ENCODE data around the gene PIH1D1. TPM values are rescaled to one million over a fixed set of nuclear protein-coding genes. Genes with fewer than 3 reads are reported as not detected.

Gene PIH1D1
- total RNA-seq, 4 donors from 2014 or later, result 82.0 to 124 (median 104) TPM

DNA sequence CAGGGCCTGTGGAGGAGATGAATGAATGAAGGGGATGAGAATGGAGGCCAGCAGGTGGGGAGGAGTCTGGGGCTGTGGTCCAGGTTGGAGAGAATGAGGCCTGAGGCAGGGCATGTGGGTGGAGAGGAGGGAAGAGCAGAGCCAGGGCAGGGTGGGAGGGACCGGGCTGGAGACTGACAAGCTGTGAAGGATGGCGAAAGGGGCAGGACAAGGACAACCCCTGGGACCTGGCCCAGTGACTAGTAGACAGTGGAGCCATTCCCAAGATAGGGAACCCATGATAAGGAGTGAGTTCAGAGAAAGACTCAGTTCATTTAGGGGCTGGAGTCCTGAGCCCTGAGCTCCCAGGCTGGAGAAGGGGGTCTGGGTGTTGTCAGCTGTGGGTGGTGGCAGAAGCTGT is 31.4 kb downstream of the PIH1D1 start:
- H3K9me3 ChIP-seq, result no peaks in the 10 kb centered on the region
- peaks cover 31% of the 10 kb centered on the region for H3K4me1 ChIP-seq
- 71% methylated on average over 2 of the region's 2 CpGs for WGBS
- no peaks in the 10 kb centered on the region for H3K36me3 ChIP-seq
- no peak for DNase-seq (ENCODE audit: low spot score in 2 of 2)
- no peak for TF ChIP-seq EP300 (IDR thresholded peaks at IDR 0.05)
- TF ChIP-seq POLR2AphosphoS5 (IDR thresholded peaks at IDR 0.05), result no peak
- TF ChIP-seq POLR2A (IDR thresholded peaks at IDR 0.05), result no peak
- TF ChIP-seq, protein P1, sequence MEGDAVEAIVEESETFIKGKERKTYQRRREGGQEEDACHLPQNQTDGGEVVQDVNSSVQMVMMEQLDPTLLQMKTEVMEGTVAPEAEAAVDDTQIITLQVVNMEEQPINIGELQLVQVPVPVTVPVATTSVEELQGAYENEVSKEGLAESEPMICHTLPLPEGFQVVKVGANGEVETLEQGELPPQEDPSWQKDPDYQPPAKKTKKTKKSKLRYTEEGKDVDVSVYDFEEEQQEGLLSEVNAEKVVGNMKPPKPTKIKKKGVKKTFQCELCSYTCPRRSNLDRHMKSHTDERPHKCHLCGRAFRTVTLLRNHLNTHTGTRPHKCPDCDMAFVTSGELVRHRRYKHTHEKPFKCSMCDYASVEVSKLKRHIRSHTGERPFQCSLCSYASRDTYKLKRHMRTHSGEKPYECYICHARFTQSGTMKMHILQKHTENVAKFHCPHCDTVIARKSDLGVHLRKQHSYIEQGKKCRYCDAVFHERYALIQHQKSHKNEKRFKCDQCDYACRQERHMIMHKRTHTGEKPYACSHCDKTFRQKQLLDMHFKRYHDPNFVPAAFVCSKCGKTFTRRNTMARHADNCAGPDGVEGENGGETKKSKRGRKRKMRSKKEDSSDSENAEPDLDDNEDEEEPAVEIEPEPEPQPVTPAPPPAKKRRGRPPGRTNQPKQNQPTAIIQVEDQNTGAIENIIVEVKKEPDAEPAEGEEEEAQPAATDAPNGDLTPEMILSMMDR (IDR thresholded peaks at IDR 0.05), result no peak
- no peak overlapping the region for H3K27ac ChIP-seq
- peaks cover 94% of the 10 kb centered on the region for H3K27me3 ChIP-seq
- H3K4me3 ChIP-seq, result no peak overlapping the region

DNA sequence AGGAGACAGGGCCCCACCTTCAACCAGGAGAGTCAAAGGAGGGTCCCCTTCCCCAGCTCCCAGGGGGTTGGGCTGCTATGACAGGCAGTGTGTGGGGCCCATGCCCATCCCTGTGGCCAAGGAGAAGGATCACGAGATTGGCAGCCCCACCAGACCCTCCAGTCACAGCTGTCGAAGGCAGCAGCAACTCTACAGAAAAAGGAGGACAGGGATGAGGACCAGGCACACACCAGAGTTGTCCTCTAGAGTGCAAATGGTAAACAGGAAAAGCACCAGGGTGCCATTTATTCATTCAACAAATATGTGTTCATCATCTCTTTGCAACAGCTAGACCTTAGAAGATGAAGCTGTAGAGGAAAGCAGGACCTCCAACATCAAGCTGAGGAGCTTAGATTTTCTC is 32.4 kb downstream of the PIH1D1 start:
- no peak for TF ChIP-seq POLR2AphosphoS5 (IDR thresholded peaks at IDR 0.05)
- TF ChIP-seq, protein P1 (IDR thresholded peaks at IDR 0.05), result no peak
- TF ChIP-seq POLR2A (IDR thresholded peaks at IDR 0.05), result no peak
- no peak for TF ChIP-seq EP300 (IDR thresholded peaks at IDR 0.05)
- Histone ChIP-seq H3K27me3 (peaks cover 88% of the 10 kb centered on the region), H3K27ac (no peak overlapping the region), H3K4me1 (peaks cover 31% of the 10 kb centered on the region), H3K9me3 (no peaks in the 10 kb centered on the region), H3K36me3 (no peaks in the 10 kb centered on the region), H3K4me3 (no peak overlapping the region)
- WGBS, result 75% methylated on average over 2 of the region's 2 CpGs
- DNase-seq (ENCODE audit: low spot score in 2 of 2), result no peak

DNA sequence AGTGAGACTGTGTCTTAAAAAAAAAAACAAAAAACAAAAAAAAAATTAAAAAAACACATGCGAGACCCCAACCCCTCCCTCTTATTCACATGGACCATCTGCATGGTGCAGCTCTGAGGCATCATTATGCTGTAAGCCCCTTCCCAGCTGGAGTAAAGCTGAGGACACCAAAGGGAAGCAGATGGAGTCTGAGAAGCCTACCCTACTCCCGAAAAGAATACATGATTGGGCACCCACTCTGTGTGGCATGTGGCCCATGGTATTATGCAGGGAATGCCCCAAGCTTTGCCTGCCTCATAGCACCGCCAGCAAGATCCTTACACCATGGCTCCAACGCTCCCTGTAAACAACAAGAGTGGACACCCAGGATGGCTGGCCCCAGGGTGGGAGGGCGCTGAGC is 33.1 kb downstream of the PIH1D1 start:
- H3K9me3 ChIP-seq, result no peaks in the 10 kb centered on the region
- DNase-seq (ENCODE audit: low spot score in 2 of 2), result no peak
- WGBS, result 89% methylated on average over 5 of the region's 5 CpGs
- no peaks in the 10 kb centered on the region for H3K36me3 ChIP-seq
- H3K27ac ChIP-seq, result no peak overlapping the region
- H3K27me3 ChIP-seq, result peaks cover 82% of the 10 kb centered on the region
- TF ChIP-seq POLR2A (IDR thresholded peaks at IDR 0.05) (no peak), POLR2AphosphoS5 (IDR thresholded peaks at IDR 0.05) (no peak), EP300 (IDR thresholded peaks at IDR 0.05) (no peak)
- TF ChIP-seq, protein P1 (IDR thresholded peaks at IDR 0.05), result no peak
- peaks cover 27% of the 10 kb centered on the region for H3K4me1 ChIP-seq
- no peak overlapping the region for H3K4me3 ChIP-seq

DNA sequence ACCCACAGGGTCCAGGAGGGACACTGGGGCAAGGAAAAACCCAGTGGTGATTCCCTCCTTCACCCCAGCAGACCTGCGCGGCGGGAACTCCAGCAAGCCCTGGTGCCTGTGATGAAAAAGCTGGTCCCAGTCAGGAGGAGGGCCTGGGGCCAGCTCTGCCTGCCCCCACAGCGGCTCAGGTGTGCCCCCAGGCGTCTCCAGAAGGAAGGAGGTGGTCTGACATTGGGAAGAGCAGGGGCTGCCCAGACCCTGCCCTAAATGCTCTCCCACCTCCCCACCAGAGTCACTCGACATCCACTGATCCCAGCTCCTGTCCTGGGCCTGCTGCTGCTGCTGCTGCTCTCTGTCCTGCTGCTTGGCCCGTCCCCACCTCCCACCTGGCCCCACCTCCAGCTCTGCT is 34.5 kb downstream of the PIH1D1 start:
- DNase-seq (ENCODE audit: low spot score in 2 of 2), result no peak
- Histone ChIP-seq H3K36me3 (no peaks in the 10 kb centered on the region), H3K4me1 (peaks cover 12% of the 10 kb centered on the region), H3K27ac (no peak overlapping the region), H3K27me3 (peaks cover 67% of the 10 kb centered on the region), H3K9me3 (no peaks in the 10 kb centered on the region), H3K4me3 (no peak overlapping the region)
- WGBS, result 68% methylated on average over 2 of the region's 7 CpGs
- TF ChIP-seq, protein P1 (IDR thresholded peaks at IDR 0.05), result no peak
- TF ChIP-seq POLR2AphosphoS5 (IDR thresholded peaks at IDR 0.05) (no peak), EP300 (IDR thresholded peaks at IDR 0.05) (no peak)

DNA sequence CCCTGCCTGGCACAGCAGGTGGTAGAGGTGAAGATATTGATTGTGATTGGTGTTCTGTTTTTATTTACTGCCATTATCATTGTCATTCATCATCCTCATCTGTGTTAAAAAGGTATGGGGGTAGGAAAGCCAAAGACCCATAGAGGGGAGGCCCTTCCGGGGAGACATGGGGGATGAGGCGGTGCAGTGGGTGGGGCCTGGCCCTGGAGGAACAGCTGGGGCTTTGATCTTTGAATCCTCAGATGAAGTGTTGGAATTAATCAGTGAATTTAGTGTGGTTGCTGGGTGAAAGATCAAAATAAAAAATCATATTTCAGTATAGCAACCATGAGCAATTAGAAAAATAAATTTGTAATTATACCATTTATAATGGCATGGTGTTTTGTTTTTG is 35.8 kb downstream of the PIH1D1 start:
- no peak for TF ChIP-seq POLR2A (IDR thresholded peaks at IDR 0.05)
- no peak for TF ChIP-seq EP300 (IDR thresholded peaks at IDR 0.05)
- TF ChIP-seq POLR2AphosphoS5 (IDR thresholded peaks at IDR 0.05), result no peak
- TF ChIP-seq, protein P1 (IDR thresholded peaks at IDR 0.05), result no peak
- no peak for DNase-seq (ENCODE audit: low spot score in 2 of 2)
- H3K4me1 ChIP-seq, result peaks cover 2% of the 10 kb centered on the region
- H3K9me3 ChIP-seq, result no peaks in the 10 kb centered on the region
- H3K27ac ChIP-seq, result no peak overlapping the region
- 64% methylated on average over 2 of the region's 2 CpGs for WGBS
- H3K36me3 ChIP-seq, result no peaks in the 10 kb centered on the region
- no peak overlapping the region for H3K4me3 ChIP-seq
- peaks cover 55% of the 10 kb centered on the region for H3K27me3 ChIP-seq

Data from suprapubic skin (tissue), 4 donors.